HG03159 (cell line): ENCODE measurements around the gene ASB2.

Source experiments
- ATAC-seq: cut with Tn5 transposase; IDR thresholded peaks from one replicate; pipeline ENCODE4 v1.9.1; 2021; ENCODE audit warnings: mild to moderate bottlenecking, moderate library complexity; ENCODE audit not compliant: unreplicated experiment

ASB2 gene

GRCh38 chr14:93951635-93952540, 24.5 kb downstream of the ASB2 start:
- ATAC-seq = no peak

DNA sequence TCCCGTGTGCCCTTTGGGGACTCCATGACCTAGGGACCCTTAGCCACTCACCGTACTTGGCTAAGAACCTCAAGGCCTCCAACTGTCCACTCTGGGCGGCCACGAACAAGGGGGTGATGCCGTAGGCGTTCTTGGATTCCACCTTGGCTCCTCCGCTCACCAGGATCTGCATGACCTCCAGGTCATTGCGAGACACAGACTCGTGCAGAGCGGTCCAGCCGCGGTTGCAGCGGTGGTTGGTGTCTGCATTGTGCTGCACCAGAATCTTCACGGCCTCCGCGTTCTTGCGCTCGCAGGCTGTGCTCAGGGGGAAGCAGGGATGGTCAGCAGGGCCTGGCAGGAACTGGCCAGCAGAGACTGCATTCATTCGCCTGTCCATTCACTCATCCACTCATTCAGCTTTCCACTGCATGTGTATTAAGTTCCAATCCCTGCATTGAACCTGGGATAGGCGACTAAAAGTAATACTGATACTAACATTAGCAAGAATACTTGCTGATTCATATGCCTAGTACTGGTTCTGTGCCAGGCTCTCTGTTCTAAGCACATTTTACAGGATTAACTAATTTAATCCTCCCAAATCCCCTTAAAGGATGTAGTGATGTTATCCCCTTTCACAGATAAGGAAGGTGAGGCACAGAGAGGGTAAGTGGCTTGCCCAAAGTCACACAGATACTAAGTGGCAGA, 25.3 kb downstream of the ASB2 start:
- no peak for ATAC-seq

DNA sequence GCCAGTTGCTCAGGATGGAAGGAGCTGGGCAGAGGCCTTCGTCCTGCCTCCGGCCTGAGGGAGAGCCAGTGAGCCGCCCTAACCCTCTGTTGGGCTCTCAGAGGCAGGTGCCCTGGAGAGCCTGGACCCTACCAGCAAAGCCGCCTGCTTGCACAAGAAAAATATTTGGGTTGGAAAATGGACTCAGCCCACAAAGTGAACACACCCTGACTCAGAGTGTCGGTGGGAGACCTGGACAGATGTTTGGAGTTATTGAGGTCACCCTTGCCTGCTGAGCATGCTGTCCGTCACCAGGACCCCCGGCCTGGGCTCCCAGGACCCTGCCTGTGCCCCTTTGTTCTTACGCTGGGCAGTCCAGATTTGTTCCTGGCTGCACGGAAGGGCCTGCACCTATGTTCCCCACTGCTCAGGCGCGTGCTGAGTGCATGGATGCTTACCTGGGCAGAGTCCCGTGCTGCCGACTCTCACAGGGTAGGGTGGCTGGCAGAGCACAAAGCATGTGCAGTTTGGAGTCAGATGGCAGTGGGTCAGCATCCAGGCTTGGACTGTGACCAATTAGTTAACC, 26.8 kb downstream of the ASB2 start:
- ATAC-seq = no peak

DNA sequence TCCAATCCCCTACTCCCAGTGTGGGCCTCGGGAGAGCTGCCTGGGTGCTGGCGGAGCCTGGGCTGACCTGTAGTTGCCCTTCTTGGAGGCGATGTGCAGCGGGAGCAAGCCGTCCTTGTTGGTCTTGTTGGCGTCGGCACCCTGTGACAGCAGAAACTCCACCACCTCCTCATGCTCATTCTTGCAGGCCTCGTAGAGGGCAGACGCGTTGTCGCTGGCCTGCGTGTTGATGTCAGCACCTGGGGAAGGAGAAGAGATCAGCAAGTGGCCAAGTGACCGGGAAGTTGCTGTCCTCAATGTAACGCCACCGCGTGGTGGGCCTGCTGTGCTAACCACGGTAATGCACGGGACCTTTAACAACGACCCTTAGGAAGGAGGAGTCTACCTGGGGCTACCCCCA, 29.1 kb downstream of the ASB2 start:
- no peak for ATAC-seq

- no peak for ATAC-seq
Measured at GRCh38 chr14:93946541-93947090, 29.8 kb downstream of the ASB2 start.

DNA sequence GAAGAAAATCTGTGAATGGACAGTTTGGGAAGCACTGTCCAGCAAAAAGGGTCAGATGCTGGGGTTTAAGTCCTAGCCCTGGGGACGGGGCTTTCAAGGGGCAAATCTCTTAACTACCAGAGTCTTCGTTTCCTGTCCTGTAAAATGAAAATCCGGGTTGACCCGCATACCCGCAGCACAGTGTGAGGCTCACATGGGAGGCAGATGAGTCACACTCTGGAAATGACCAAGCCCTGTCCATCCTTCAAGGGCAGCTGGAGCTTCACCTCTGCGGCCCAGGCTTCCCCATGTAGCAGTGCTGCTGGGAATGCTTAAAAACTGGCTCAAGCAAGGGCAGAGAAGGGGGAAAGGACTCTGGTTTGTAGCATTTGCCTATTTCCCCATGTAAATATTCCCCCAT, 30.3 kb downstream of the ASB2 start:
- no peak for ATAC-seq

GRCh38 chr14:93945070-93945399, 31.3 kb downstream of the ASB2 start:
- no peak for ATAC-seq

DNA sequence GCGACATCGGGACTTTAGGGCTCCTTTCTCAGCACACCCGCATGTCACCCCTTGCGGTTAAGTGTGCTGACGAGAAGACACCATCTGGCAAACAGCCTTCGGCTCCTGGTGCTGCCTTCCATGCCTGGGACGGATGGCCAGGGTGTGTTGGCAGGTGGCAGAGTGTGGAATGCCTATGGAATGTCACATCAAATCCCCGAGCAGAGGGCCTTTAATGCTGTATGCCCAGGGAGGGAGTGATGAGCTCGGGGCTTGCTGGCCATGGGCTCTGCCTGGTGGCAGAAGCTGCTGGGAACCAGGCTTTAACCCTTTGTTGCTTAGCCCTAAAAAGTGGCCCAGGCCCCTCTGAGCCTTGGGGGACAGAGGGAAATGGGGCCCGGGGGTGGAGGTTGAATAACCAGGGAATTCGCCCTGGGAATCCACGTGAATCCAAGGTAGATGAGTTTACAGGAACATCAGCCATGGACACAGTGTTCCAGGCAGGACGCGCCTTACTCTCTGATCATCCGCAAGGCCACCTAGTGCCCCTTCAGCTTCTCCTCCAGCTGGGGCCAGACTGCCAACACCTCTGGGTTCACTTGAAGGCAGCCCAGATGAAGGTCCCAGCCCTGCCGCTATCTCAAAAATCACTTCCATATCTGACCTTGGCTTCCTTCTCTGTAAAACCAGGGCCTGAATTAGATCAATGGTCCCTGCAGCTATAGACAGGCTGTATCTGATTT, 31.9 kb downstream of the ASB2 start:
- ATAC-seq = no peak

DNA sequence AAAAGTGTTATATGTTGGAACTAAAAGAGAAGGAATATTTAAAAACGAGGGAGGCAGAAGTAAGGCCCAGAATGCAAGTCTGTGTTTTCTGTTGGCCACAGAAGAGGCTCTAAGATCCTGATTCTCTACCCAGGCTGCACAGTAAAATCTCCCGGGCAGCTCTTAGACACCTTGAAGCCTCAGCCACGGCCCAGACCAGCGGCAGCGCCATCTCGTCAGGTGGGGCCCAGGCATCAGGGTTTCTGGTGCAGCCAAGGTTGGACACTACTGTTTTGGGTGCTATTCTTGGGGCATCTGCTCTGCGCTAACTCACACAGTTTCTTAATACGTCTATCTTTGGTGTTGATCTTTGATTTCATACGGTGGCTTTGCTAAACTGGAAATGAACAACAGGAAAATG, 32.4 kb downstream of the ASB2 start:
- no peak for ATAC-seq

DNA sequence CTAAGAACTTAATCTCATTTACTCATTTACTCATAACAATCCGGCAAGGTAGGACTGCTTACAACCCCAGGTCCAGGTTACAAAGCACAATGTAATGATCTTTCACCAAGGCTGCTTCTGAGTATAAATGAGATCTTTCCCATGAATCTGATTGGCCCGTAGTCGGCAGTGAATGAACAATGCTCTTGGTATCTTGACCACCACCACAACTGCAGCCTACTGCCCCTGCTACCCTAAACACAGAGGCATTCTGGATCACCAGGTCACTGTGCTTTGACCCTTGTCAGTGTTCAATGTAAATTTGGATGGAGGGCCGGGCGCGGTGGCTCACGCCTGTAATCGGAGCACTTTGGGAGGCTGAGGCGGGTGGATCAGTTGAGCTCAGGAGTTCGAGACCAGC, 33.3 kb downstream of the ASB2 start:
- no peak for ATAC-seq

- ATAC-seq = no peak
Measured at GRCh38 chr14:93941293-93941910, 35.0 kb downstream of the ASB2 start.

DNA sequence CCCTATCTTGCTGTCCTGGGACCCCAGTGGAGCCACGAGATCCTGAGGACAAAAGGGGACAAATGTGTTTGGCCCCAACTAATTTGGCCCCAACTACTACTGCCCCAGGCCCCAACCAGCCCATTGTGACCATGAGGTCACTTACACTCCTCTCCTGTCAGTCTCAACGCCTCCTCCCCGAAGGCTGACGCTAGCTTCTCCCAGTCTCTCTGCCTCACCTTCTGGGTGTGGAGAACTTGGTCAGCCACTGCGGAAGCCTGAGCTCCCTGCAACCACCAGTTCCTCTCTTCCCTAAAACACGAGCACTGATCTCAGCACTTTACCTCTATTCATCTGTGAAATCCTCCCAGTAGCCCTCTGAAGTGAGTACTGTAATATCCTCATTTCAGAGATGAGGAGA, 35.9 kb downstream of the ASB2 start:
- no peak for ATAC-seq

DNA sequence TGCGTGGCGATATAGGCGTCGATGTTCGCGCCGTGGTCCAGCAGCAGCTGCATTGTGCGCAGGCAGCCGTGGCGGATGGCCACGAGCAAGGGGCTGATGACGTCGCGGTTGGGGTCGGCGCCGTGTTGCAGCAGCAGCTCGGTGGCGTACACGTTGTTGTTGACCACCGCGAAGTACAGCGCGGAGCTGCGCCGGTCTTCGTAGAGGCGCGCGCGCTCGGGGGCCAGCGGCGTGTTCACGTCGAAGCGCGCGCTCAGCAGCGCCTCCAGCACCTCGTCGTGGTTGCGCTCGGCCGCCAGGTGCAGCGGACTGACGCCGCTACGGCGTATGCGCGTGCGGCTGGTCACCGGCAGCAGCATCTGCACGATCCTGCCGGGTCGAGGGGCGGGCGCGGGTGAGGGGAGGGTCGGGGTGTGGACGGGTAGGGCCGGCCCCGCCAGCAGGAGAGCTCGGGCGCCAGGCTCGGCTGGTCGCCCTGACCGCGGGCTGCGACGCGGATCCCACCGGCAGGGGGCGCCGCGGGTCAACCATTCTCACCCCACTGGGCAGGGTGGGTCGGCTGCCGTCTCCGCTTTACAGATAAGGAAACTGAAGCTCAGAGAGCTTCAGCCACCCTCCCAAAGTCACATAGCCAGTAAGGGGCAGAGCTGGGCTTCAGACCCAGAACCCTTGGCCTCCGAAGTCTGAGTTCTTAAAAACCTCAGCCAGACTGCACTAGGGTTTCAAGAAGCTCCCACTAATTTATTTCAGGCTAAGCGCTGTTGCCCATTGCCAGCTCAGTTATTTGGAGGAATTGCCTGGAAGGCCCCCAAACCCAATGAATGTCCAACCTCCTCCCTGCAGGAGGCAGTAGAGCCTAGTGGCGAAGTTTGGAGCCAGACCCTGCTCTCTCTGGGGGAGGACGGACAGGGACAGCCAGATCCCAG, 36.8 kb downstream of the ASB2 start:
- ATAC-seq = peak; percentile 85

DNA sequence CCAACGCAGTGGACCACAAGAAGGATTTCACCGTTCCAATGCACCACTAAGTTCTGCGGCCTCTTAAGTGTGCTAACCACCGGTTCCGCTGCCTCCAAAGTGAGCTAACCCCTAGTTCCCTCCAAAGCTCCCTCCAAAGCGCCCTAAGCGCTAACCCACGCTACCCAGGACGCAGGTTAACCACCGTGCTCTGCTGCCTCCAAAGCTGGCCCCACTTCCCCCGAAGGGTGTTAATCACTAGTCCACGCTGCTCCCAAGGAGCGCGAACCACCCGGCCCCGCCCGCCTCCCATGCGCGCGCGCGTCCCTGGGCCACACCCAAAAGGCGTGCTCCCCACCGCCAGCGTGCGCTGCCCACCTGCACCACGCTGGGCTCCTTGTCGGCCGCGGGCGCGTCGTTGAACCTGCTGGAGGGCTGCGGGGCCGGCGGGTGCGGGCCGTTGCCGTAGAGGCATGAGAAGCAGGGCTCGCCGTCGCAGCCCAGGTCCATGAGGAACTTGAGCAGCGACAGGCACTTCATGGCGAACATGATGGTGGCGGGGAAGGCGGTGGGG, 37.5 kb downstream of the ASB2 start:
- no peak for ATAC-seq

GRCh38 chr14:93937519-93937918, 38.9 kb downstream of the ASB2 start:
- ATAC-seq = no peak

DNA sequence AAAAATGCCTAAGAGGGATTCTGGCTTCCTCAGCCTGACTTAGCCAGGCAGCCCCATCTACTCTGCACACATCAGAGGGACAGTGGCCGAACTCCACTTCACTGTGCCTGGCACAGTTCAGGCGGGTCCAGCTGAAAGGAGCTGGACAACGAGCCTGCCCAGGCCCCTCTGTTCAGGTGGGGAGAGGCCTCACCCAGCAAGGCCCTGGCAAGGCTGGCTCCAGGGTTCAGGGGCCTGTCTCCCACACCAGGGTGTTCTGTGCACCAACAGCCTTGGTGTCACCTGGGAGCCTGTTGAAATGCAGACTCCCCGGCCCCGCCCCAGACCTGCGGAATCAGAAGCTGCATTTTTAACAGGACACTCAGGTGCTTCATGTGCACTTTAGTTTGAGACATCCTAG, 39.4 kb downstream of the ASB2 start:
- no peak for ATAC-seq

DNA sequence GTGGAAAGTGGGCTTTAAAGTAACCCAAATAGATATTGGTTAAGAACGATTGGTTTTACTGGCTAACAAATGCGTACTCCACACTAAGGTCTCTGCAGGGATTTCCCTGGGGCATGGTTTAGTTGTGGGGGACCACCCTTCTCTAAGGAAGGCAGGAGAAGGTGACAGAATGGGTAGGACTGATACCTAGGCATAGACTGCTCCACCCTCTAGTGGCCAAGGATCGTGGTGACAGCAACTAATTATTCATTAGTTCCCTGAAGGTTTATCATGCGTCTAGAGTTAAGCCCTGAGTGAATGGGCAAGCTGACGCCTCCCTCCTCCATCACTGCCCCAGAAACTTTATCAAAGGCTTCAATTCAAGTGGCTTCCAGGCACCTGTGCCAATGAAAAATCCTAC, 40.1 kb downstream of the ASB2 start:
- no peak for ATAC-seq

DNA sequence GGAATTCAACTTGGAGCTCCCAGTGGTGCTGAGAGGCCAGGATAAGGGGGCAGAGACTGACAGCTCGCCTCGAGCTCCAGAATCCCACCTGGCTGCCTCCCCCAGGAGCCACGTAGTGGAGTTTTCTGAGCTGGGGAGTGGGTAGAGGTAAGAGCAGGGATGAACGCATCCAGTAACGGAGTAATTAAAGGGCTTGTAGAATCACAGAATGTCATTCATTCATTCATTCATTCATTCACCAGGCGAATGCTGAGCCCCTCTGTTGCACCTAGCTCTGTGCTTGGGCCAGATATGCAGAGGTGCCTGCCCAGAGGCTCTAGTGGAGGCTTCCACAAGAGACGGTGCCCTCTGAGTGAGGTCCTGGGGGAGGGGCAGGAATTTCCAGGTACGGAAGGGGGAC, 41.2 kb downstream of the ASB2 start:
- no peak for ATAC-seq

DNA sequence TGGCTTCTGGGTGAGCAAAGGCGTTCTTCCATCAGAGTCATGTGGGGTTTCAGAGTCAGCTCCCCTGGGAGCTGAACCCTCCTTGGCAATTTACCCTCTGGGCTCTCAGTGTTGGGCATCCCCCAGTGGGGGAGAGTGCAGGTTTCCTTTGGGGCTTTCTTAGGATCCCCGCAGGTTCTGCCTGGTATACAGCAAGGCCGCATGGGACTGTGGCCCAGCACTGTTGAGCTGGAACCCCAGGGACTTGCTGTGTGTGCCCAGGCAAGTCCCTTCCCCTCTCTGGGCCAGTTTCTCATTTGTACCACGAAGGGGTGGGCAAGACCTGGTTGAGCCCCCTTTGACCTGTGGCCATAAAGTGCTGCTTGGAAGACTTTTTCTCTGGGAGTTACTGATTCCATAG, 43.7 kb downstream of the ASB2 start:
- ATAC-seq = no peak

DNA sequence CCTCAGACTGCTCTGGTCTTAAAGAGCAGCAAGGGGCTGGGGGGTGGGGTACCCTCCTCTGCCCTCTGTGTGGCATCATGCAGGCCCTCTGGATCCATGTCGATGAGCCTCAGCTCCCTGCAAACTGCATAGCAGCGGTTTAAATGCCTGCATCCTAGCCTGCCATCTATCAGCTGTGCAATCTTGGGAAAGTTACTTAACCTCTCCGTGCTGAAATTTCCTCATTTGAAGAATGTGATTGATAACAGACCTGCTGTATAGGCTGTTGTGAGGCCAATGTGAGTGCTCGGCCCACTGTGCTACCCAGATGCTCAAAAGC, 45.4 kb downstream of the ASB2 start:
- no peak for ATAC-seq
